Right ventricle myocardium superior (tissue), 1 donor: ENCODE results near the gene EXOSC7. TPM values are rescaled to one million over a fixed set of nuclear protein-coding genes. Genes with fewer than 3 reads are reported as not detected.
"Not testable (repeated sequence)": the region's sequence is repeated elsewhere in the genome, so short reads cannot be mapped to it uniquely, and the experiment has no call there.

Source experiments
- ATAC-seq: fragments of 200-7000 bp; cut with Tn5 transposase; one replicate; pipeline ENCODE4 v1.9.1; 2020; ENCODE audit warnings: mild to moderate bottlenecking; ENCODE audit not compliant: poor library complexity
- DNase-seq: peaks from one replicate; pipeline ENCODE4 v3.0.0-alpha.2; 2020
- intact Hi-C: fragments of 100-400 bp; cut with DNase I; formaldehyde crosslinking; loops from one replicate; pipeline ENCODE4 v1.11.2; 2022
- long read RNA-seq: library from polyadenylated mRNA; unstranded; transcript quantifications from one replicate; pipeline ENCODE4 v2.0.0, GENCODE V29; 2021
- total RNA-seq: library from RNA; stranded (reverse); fragmentation: NEBNext Ultra II Directional; extraction: Animal tissue kit (Norgen Biotek cat#: 25700); gene quantifications from one replicate; pipeline ENCODE4 v1.2.1, GENCODE V29; 2021
- donor health status: DM: no; HTN: yes; CAD: no; lungs with severe emphysema.

EXOSC7 gene
- total RNA-seq: 24.4 TPM
- long read RNA-seq, transcript EXOSC7-201 (8 exons, 1,055 nt): major isoform, 13 of 31 reads
- long read RNA-seq, transcript EXOSC7-210 (9 exons, 1,395 nt): minor isoform, 9 of 31 reads
- long read RNA-seq, partial matches to known transcripts: 3 of 31 reads
- long read RNA-seq, other reads (novel, unspliced or antisense): 5 of 31 reads

- peak; percentile 94 for ATAC-seq
- DNase-seq: peak; percentile 94
- intact Hi-C loops: no loop called here
These were observed at the start of gene EXOSC7, which contains the start of gene ZDHHC3 for GRCh38 chr3:44976002-44976815. TSS of gene EXOSC7 (plus strand) at chr3:44976244. CDS start at chr3:44976278, 34 bp downstream. TSS of gene ZDHHC3 (minus strand) at chr3:44976174. CDS start at chr3:44959436, 16,738 bp downstream.

GRCh38 chr3:44926921-44927320 is 49.1 kb upstream of the EXOSC7 start:
- DNase-seq (no peak), ATAC-seq (no peak)
- intact Hi-C loops: no loop called here

- intact Hi-C loops: no loop called here
- no peak for ATAC-seq
- DNase-seq: no peak
These were observed 48.7 kb upstream of the EXOSC7 start for GRCh38 chr3:44927371-44927770.

- intact Hi-C loops: no loop called here
- no peak for ATAC-seq
- no peak for DNase-seq
These were observed 46.3 kb upstream of the EXOSC7 start for GRCh38 chr3:44929782-44930181.

GRCh38 chr3:44930911-44931310 is 45.1 kb upstream of the EXOSC7 start:
- intact Hi-C loops: no loop called here
- DNase-seq (no peak), ATAC-seq (no peak)

- no peak for DNase-seq
- intact Hi-C loops: no loop called here
- ATAC-seq: no peak
These were observed 44.3 kb upstream of the EXOSC7 start for GRCh38 chr3:44931791-44932190.

- DNase-seq (no peak), ATAC-seq (no peak)
- intact Hi-C loops: no loop called here
These were observed 43.8 kb upstream of the EXOSC7 start for GRCh38 chr3:44932271-44932670.

- intact Hi-C loops: no loop called here
- DNase-seq: no peak
- ATAC-seq: no peak
These were observed 42.8 kb upstream of the EXOSC7 start for GRCh38 chr3:44932986-44933944.

GRCh38 chr3:44939581-44940036 is 36.4 kb upstream of the EXOSC7 start:
- intact Hi-C loops: no loop called here
- ATAC-seq (peak; percentile 74), DNase-seq (no peak)

GRCh38 chr3:44942202-44942921 is 33.7 kb upstream of the EXOSC7 start:
- ATAC-seq (no peak), DNase-seq (no peak)
- intact Hi-C loops: no loop called here

GRCh38 chr3:44948239-44948638 is 27.8 kb upstream of the EXOSC7 start:
- DNase-seq (no peak), ATAC-seq (no peak)
- intact Hi-C loops: no loop called here

- DNase-seq, ATAC-seq, intact Hi-C loops: not testable (repeated sequence)
These were observed 26.3 kb upstream of the EXOSC7 start for GRCh38 chr3:44949770-44950169.

GRCh38 chr3:44950275-44950734 is 25.7 kb upstream of the EXOSC7 start:
- DNase-seq: no peak
- intact Hi-C loops: no loop called here

GRCh38 chr3:44952689-44953088 is 23.4 kb upstream of the EXOSC7 start:
- no peak for ATAC-seq
- no peak for DNase-seq
- intact Hi-C loops: no loop called here

More at GRCh38 chr3:44950275-44950734, 25.7 kb upstream of the EXOSC7 start:
- no peak for ATAC-seq

- DNase-seq (no peak), ATAC-seq (no peak)
- intact Hi-C loops: no loop called here
These were observed 21.7 kb upstream of the EXOSC7 start for GRCh38 chr3:44954304-44954703.

- DNase-seq (no peak), ATAC-seq (peak; percentile 29)
- intact Hi-C loops: no loop called here
These were observed 21.1 kb upstream of the EXOSC7 start for GRCh38 chr3:44954962-44955361.

- no peak for DNase-seq
- intact Hi-C loops: no loop called here
- ATAC-seq: no peak
These were observed 20.1 kb upstream of the EXOSC7 start for GRCh38 chr3:44955917-44956316.

GRCh38 chr3:44957986-44958385 is 18.1 kb upstream of the EXOSC7 start:
- ATAC-seq (no peak), DNase-seq (no peak)
- intact Hi-C loops: no loop called here
